ENCODE measurements around the gene ASTN2. TPM values are rescaled to one million over a fixed set of nuclear protein-coding genes. Genes with fewer than 3 reads are reported as not detected.

Gene ASTN2
- total and polyA plus RNA-seq, 9 of the 15 experiments (the other 6 are each of a cell fraction or from before 2014, with no cell fraction given), result 0.56 to 3.5 (median 1.9) TPM

DNA sequence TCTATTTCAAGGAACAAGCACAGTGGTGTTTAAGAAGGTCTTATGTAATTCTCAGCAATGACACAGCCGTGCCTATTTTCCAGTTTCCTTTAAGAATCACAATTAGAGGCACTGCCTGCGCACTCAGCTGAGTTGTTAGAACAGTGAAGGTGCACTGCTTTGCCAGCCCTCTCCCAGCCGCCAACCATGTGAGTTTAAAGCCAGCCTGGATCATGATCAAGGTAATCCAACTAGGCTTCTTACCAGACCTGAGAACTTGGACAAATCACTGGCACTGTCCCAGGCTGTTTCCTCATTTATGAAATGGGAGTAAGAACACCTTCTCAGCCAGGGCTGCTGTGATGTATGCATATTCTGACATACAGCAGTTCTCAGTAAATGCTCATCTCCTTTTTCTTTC is 99.6 kb downstream of the ASTN2 start:
- Histone ChIP-seq H3K4me2 (ENCODE audit: insufficient read depth, low read length) (no peak overlapping the region), H3K27ac (ENCODE audit: extremely low read depth, low read depth, low read length) (no peak overlapping the region), H3K9me1 (ENCODE audit: control insufficient read depth, insufficient read depth, low read length) (no peaks in the 10 kb centered on the region), H3K4me1 (replicated peaks in 1 of 2; ENCODE audit: control insufficient read depth in 2 of 2, insufficient read depth in 2 of 2, low read length in 2 of 2) (no peaks in the 10 kb centered on the region), H3K27me3 (ENCODE audit: control insufficient read depth in 2 of 2, insufficient read depth in 2 of 2, low read length in 2 of 2) (no peaks in the 10 kb centered on the region), H3K79me2 (ENCODE audit: control insufficient read depth, insufficient read depth, low read length) (no peaks in the 10 kb centered on the region), H3K4me3 (no peak overlapping the region), H4K20me1 (replicated peaks; ENCODE audit: control insufficient read depth, insufficient read depth, low read length) (no peaks in the 10 kb centered on the region), H3K36me3 (ENCODE audit: control insufficient read depth, insufficient read depth, low read length) (no peaks in the 10 kb centered on the region), H2AFZ (ENCODE audit: low read depth, low read length) (no peak overlapping the region), H3K9ac (ENCODE audit: insufficient read depth in 1 of 2, low read depth in 2 of 2, low read length in 2 of 2) (no peak overlapping the region), H3K9me3 (replicated peaks; ENCODE audit: control insufficient read depth, insufficient read depth, low read depth, low read length) (no peaks in the 10 kb centered on the region)
- in situ Hi-C loops (cut with MboI) (no loop called here), intact Hi-C loops (cut with micrococcal nuclease) (no loop called here)
- no peak for FAIRE-seq
- no peak for DNase-seq (ENCODE audit: extremely low read depth in 1 of 4, low spot score in 3 of 4)
- ChIA-PET CTCF (ENCODE audit: low intra/inter-chr PET ratio) (no interaction called here), POLR2A (no interaction called here)
- BruUV-seq (replicated peaks), result no TSS peak
- no peak for ATAC-seq
- TF ChIP-seq SRSF7 (optimal IDR thresholded peaks at IDR 0.05; ENCODE audit: low read depth, low read length), result no peak
- TF ChIP-seq MXI1 (IDR thresholded peaks at IDR 0.05; ENCODE audit: low read depth, low read length), result no peak
- TF ChIP-seq ZNF24 (IDR thresholded peaks at IDR 0.05), result no peak
- no peak for TF ChIP-seq ZBTB8A (IDR thresholded peaks at IDR 0.05; ENCODE audit: partially characterized antibody)
- no peak for TF ChIP-seq SMAD3 (CRISPR knock-in tag; conservative IDR thresholded peaks at IDR 0.05)
- TF ChIP-seq RHOXF2B (CRISPR knock-in tag; conservative IDR thresholded peaks at IDR 0.05), result no peak
- TF ChIP-seq CBX1 (IDR thresholded peaks at IDR 0.05; ENCODE audit: low read depth), result no peak
- no peak for TF ChIP-seq MIER1 (IDR thresholded peaks at IDR 0.05; ENCODE audit: low read depth)
- no peak for TF ChIP-seq CCNT2 (IDR thresholded peaks at IDR 0.05; ENCODE audit: borderline replicate concordance, extremely low read depth, insufficient read length, low read depth, low read length)
- no peak for TF ChIP-seq TCF7 (IDR thresholded peaks at IDR 0.05; ENCODE audit: borderline replicate concordance)
- TF ChIP-seq, protein P1, sequence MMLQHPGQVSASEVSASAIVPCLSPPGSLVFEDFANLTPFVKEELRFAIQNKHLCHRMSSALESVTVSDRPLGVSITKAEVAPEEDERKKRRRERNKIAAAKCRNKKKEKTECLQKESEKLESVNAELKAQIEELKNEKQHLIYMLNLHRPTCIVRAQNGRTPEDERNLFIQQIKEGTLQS (IDR thresholded peaks at IDR 0.05), result no peak
- TF ChIP-seq, protein P1 (CRISPR knock-in tag; conservative IDR thresholded peaks at IDR 0.05), result no peak
- no peak for TF ChIP-seq SOX6 (IDR thresholded peaks at IDR 0.05)
- WGBS (ENCODE audit: insufficient coverage, low coverage, missing lambda C conversion rate), result 2% methylated on average over 3 of the region's 3 CpGs

Data from K562 (cell line).